ENCODE data around the gene CNTNAP4.

- TF ChIP-seq POLR2A (IDR thresholded peaks at IDR 0.05) (no peak), CTCF (IDR thresholded peaks at IDR 0.05) (no peak)
These were observed 44.5 kb upstream of the CNTNAP4 start for GRCh38 chr16:76232704-76233103.

Data from prostate gland (tissue), 2 donors.